H1 (cell line): ENCODE data around the gene PLA1A.

Source experiments
- BACH1 ChIP-seq: IDR thresholded peaks from 2 replicates; pipeline ENCODE4 v1.6.1; 2012; ENCODE audit warnings: low read length, improper control_type of control experiment
- GABPA ChIP-seq: IDR thresholded peaks from 2 replicates; pipeline ENCODE4 v1.6.1; 2011; ENCODE audit warnings: mild to moderate bottlenecking, low read length, moderate library complexity, borderline replicate concordance; ENCODE audit not compliant: insufficient read depth
- JUND ChIP-seq: IDR thresholded peaks from 2 replicates; pipeline ENCODE4 v1.6.1; 2011; ENCODE audit warnings: mild to moderate bottlenecking, improper control_type of control experiment, low read length
- NANOG ChIP-seq: IDR thresholded peaks from 2 replicates; pipeline ENCODE4 v1.6.1; 2011; ENCODE audit warnings: low read length, low read depth, mild to moderate bottlenecking, inconsistent platforms; ENCODE audit not compliant: insufficient read depth, poor library complexity, severe bottlenecking
- POLR2A ChIP-seq, 2 experiments: IDR thresholded peaks; 1 replicate in 1 of 2; 2 replicates in 1 of 2; pipeline ENCODE4 v1.6.1; 2011; ENCODE audit warnings: low read depth in 2 of 2, low read length in 2 of 2, mild to moderate bottlenecking in 2 of 2; ENCODE audit errors: control extremely low read depth in 1 of 2
- SIN3A ChIP-seq, 2 experiments: IDR thresholded peaks in 1 of 2; conservative IDR thresholded peaks in 1 of 2; 2 replicates each; pipeline ENCODE4 v1.6.1; 2011 to 2012; ENCODE audit warnings: low read length in 2 of 2, improper control_type of control experiment in 1 of 2, low read depth in 1 of 2, mild to moderate bottlenecking in 1 of 2
- SP1 ChIP-seq: IDR thresholded peaks from 2 replicates; pipeline ENCODE4 v1.6.1; 2011; ENCODE audit warnings: low read depth, low read length
- YY1 ChIP-seq: IDR thresholded peaks from 2 replicates; pipeline ENCODE4 v1.6.1; 2011; ENCODE audit warnings: low read depth, mild to moderate bottlenecking, low read length
- TF ChIP-seq, protein P1 (sequence below), 3 experiments: IDR thresholded peaks; 1 replicate in 2 of 3; 2 replicates in 1 of 3; pipeline versions ENCODE4 v1.5.1 to v1.6.1; 2011; ENCODE audit warnings: low read length in 3 of 3, mild to moderate bottlenecking in 3 of 3, inconsistent platforms in 2 of 3, low read depth in 1 of 3, moderate library complexity in 1 of 3; ENCODE audit not compliant: insufficient read depth in 1 of 3; ENCODE audit errors: control extremely low read depth in 1 of 3
- TF ChIP-seq, protein P2 (sequence below): IDR thresholded peaks from 2 replicates; pipeline ENCODE4 v1.6.1; 2012; ENCODE audit warnings: low read length, inconsistent platforms
- TF ChIP-seq, protein P3 (sequence below): IDR thresholded peaks from 2 replicates; pipeline ENCODE4 v1.6.1; 2011; ENCODE audit warnings: low read length, improper control_type of control experiment

DNA sequence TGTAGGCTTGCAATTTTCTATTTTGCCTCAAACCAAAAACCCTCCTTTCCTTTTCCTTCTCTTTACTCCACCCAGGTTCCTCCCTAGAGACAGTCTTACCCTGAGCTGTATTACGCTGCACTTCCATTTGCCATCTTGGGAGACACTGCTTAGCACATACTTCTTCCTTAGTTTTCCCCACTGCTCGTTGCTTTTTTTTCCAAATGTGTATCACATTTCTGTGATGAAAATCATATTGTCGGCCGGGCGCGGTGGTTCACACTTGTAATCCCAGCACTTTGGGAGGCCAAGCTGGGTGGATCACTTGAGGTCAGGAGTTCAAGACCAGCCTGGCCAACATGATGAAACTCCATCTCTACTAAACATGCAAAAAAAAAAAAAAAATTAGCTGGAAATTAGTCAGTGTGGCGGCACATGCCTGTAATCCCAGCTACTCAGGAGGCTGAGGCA is 33.2 kb downstream of the PLA1A start:
- TF ChIP-seq, protein P1, sequence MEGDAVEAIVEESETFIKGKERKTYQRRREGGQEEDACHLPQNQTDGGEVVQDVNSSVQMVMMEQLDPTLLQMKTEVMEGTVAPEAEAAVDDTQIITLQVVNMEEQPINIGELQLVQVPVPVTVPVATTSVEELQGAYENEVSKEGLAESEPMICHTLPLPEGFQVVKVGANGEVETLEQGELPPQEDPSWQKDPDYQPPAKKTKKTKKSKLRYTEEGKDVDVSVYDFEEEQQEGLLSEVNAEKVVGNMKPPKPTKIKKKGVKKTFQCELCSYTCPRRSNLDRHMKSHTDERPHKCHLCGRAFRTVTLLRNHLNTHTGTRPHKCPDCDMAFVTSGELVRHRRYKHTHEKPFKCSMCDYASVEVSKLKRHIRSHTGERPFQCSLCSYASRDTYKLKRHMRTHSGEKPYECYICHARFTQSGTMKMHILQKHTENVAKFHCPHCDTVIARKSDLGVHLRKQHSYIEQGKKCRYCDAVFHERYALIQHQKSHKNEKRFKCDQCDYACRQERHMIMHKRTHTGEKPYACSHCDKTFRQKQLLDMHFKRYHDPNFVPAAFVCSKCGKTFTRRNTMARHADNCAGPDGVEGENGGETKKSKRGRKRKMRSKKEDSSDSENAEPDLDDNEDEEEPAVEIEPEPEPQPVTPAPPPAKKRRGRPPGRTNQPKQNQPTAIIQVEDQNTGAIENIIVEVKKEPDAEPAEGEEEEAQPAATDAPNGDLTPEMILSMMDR (IDR thresholded peaks at IDR 0.05; ENCODE audit: control extremely low read depth in 1 of 3, insufficient read depth in 1 of 3, low read depth in 1 of 3, low read length in 3 of 3) = no peak
- TF ChIP-seq GABPA (no peak), SP1 (no peak), NANOG (no peak), YY1 (no peak), POLR2A (IDR thresholded peaks at IDR 0.05; ENCODE audit: control extremely low read depth in 1 of 2, low read depth in 2 of 2, low read length in 2 of 2) (no peak), JUND (no peak), BACH1 (no peak), SIN3A (conservative IDR thresholded peaks at IDR 0.05 in 1 of 2, IDR thresholded peaks at IDR 0.05 in 1 of 2; ENCODE audit: low read depth in 1 of 2, low read length in 2 of 2) (no peak)
- TF ChIP-seq, protein P2, sequence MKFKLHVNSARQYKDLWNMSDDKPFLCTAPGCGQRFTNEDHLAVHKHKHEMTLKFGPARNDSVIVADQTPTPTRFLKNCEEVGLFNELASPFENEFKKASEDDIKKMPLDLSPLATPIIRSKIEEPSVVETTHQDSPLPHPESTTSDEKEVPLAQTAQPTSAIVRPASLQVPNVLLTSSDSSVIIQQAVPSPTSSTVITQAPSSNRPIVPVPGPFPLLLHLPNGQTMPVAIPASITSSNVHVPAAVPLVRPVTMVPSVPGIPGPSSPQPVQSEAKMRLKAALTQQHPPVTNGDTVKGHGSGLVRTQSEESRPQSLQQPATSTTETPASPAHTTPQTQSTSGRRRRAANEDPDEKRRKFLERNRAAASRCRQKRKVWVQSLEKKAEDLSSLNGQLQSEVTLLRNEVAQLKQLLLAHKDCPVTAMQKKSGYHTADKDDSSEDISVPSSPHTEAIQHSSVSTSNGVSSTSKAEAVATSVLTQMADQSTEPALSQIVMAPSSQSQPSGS = no peak
- TF ChIP-seq, protein P3, sequence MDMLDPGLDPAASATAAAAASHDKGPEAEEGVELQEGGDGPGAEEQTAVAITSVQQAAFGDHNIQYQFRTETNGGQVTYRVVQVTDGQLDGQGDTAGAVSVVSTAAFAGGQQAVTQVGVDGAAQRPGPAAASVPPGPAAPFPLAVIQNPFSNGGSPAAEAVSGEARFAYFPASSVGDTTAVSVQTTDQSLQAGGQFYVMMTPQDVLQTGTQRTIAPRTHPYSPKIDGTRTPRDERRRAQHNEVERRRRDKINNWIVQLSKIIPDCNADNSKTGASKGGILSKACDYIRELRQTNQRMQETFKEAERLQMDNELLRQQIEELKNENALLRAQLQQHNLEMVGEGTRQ = no peak
